IPS DF 6.9 (cell line): ENCODE results near the gene JOSD2.
"Not testable (repeated sequence)": the region's sequence is repeated elsewhere in the genome, so short reads cannot be mapped to it uniquely, and the experiment has no call there.

Source experiments
- DNase-seq: peaks from one replicate; pipeline ENCODE4 v3.0.0-alpha.2; 2013; ENCODE audit warnings: low read depth, low spot score
- H3K27ac ChIP-seq: one replicate; pipeline ENCODE4 v1.5.1; 2013; ENCODE audit warnings: low read length, control low read depth
- H3K27me3 ChIP-seq: 2 replicates; pipeline ENCODE4 v1.6.1; 2013; ENCODE audit warnings: mild to moderate bottlenecking, low read length; ENCODE audit not compliant: control insufficient read depth, insufficient read depth
- H3K36me3 ChIP-seq: 2 replicates; pipeline ENCODE4 v1.6.1; 2013; ENCODE audit warnings: low read length; ENCODE audit not compliant: control insufficient read depth, insufficient read depth
- H3K4me1 ChIP-seq: 2 replicates; pipeline ENCODE4 v1.6.1; 2013; ENCODE audit warnings: low read length; ENCODE audit not compliant: control insufficient read depth, insufficient read depth
- H3K4me3 ChIP-seq: 2 replicates; pipeline ENCODE4 v1.5.1; 2013; ENCODE audit warnings: mild to moderate bottlenecking, low read length
- H3K9me3 ChIP-seq: 2 replicates; pipeline ENCODE4 v1.6.1; 2013; ENCODE audit warnings: low read length, inconsistent platforms; ENCODE audit not compliant: control insufficient read depth, insufficient read depth
- WGBS: extraction: QIAGEN DNeasy Blood & Tissue Kit; methylation state at CpG from one replicate; pipeline ENCODE4 v1.1.7; 2013; ENCODE audit warnings: mixed read lengths, missing lambda C conversion rate; ENCODE audit not compliant: insufficient read length, insufficient coverage; 5-methylcytosine and 5-hydroxymethylcytosine counted together

Gene JOSD2

GRCh38 chr19:50476224-50476906 is 34.6 kb downstream of the JOSD2 start, which contains the start of the genes EMC10 and GARIN5A:
TSS of gene EMC10 (plus strand) at chr19:50476507. CDS start at chr19:50476545, 38 bp downstream.
TSS of gene GARIN5A (minus strand) at chr19:50476848. CDS start at chr19:50476388, 460 bp downstream.
- WGBS: no CpG with 5 or more reads among the region's 58 CpGs
- H3K27ac ChIP-seq: no peak within 1 kb of the TSS

DNA sequence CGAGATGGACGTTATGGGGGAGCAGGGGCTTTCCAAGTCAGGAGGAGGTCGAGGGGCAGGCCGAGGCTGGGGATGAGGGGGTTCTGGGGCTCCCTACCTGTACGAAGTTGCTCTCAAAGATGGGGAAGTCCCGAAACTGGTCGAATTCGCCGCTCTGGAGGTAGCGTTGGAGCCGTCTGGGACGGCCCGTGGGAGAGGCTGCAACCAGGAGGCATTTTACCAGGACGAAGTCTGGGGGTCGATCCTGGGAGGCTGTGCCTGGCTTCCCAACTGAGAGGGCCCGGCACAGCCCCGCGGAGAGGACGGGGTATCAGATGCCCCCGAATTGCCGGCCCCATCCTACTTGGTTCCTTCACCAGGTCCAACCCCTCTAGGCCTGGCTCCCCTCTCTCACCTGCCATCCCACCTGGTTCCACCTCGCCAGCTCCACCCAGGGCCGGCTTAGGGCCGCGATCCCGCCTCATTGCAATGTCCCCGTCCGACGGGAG is 35.2 kb downstream of the JOSD2 start:
- peak overlapping the region; percentile 16; the same call in 1 of the 2 replicates for H3K4me3 ChIP-seq
- DNase-seq: no peak
- no CpG with 5 or more reads among the region's 29 CpGs for WGBS

More at GRCh38 chr19:50476224-50476906, 34.6 kb downstream of the JOSD2 start, which contains the start of the genes EMC10 and GARIN5A:
- no peaks in the 10 kb centered on the region for H3K27me3 ChIP-seq
- peaks cover 1% of the 10 kb centered on the region; the same call in 1 of the 2 replicates for H3K9me3 ChIP-seq
- no peaks in the 10 kb centered on the region; the same call in 1 of the 2 replicates for H3K4me1 ChIP-seq
- no peak for DNase-seq
- H3K4me3 ChIP-seq: peak within 1 kb of the TSS; percentile 78
- H3K36me3 ChIP-seq: peaks cover 2% of the 10 kb centered on the region; the same call in 1 of the 2 replicates

GRCh38 chr19:50475101-50475568 is 35.9 kb downstream of the JOSD2 start:
- Histone ChIP-seq H3K27me3 (no peaks in the 10 kb centered on the region), H3K36me3 (peaks cover 2% of the 10 kb centered on the region; the same call in 1 of the 2 replicates), H3K9me3 (peaks cover 1% of the 10 kb centered on the region; the same call in 1 of the 2 replicates), H3K27ac (no peak overlapping the region), H3K4me1 (no peaks in the 10 kb centered on the region; the same call in 1 of the 2 replicates), H3K4me3 (no peak overlapping the region)
- no CpG with 5 or more reads among the region's 12 CpGs for WGBS
- no peak for DNase-seq

More for the DNA sequence above, 35.2 kb downstream of the JOSD2 start:
- H3K4me1 ChIP-seq: no peaks in the 10 kb centered on the region; the same call in 1 of the 2 replicates
- H3K27ac ChIP-seq: no peak overlapping the region
- no peaks in the 10 kb centered on the region for H3K27me3 ChIP-seq
- H3K9me3 ChIP-seq: peaks cover 1% of the 10 kb centered on the region; the same call in 1 of the 2 replicates
- H3K36me3 ChIP-seq: peaks cover 2% of the 10 kb centered on the region; the same call in 1 of the 2 replicates

GRCh38 chr19:50473336-50473735 is 37.7 kb downstream of the JOSD2 start:
- not testable (repeated sequence) for H3K27ac ChIP-seq, H3K9me3 ChIP-seq, H3K27me3 ChIP-seq, H3K4me1 ChIP-seq, DNase-seq, H3K4me3 ChIP-seq, H3K36me3 ChIP-seq
- WGBS: no CpG with 5 or more reads among the region's 3 CpGs

- H3K27ac ChIP-seq: no peak overlapping the region
- H3K9me3 ChIP-seq: peaks cover 4% of the 10 kb centered on the region
- WGBS: no CpG with 5 or more reads among the region's 6 CpGs
- no peaks in the 10 kb centered on the region for H3K36me3 ChIP-seq
- H3K4me3 ChIP-seq: no peak overlapping the region
- no peak for DNase-seq
- H3K4me1 ChIP-seq: no peaks in the 10 kb centered on the region; the same call in 1 of the 2 replicates
- H3K27me3 ChIP-seq: no peaks in the 10 kb centered on the region
Observed at GRCh38 chr19:50468818-50469217, 42.2 kb downstream of the JOSD2 start.

GRCh38 chr19:50467566-50467965 is 43.4 kb downstream of the JOSD2 start:
- WGBS: no CpG with 5 or more reads among the region's 18 CpGs
- DNase-seq: no peak

DNA sequence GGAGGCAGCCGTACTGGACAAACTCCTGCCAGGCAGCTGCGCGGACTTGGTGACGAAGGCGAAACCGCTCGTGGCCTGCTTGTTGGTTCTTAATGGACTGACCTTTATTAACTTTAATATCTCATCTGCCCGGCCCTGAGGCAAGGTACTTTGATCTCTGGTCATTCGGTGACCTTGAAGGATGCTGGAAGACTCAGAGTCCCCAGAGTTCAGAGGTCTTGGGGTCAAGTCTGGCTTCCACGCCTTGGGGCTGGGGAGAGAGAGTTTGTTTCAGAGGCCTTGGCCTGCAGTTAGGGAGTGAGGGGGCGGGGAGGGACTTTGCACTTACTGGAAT is 44.3 kb downstream of the JOSD2 start:
- H3K27me3 ChIP-seq: no peaks in the 10 kb centered on the region
- no peak overlapping the region for H3K4me3 ChIP-seq
- no peaks in the 10 kb centered on the region; the same call in 1 of the 2 replicates for H3K4me1 ChIP-seq
- H3K9me3 ChIP-seq: peaks cover 2% of the 10 kb centered on the region; the same call in 1 of the 2 replicates
- no CpG with 5 or more reads among the region's 11 CpGs for WGBS
- no peaks in the 10 kb centered on the region for H3K36me3 ChIP-seq
- no peak for DNase-seq
- no peak overlapping the region for H3K27ac ChIP-seq

More at GRCh38 chr19:50467566-50467965, 43.4 kb downstream of the JOSD2 start:
- H3K27me3 ChIP-seq: no peaks in the 10 kb centered on the region
- H3K27ac ChIP-seq: no peak overlapping the region
- no peaks in the 10 kb centered on the region; the same call in 1 of the 2 replicates for H3K4me1 ChIP-seq
- H3K36me3 ChIP-seq: no peaks in the 10 kb centered on the region
- H3K4me3 ChIP-seq: no peak overlapping the region
- peaks cover 4% of the 10 kb centered on the region; the same call in 1 of the 2 replicates for H3K9me3 ChIP-seq

DNA sequence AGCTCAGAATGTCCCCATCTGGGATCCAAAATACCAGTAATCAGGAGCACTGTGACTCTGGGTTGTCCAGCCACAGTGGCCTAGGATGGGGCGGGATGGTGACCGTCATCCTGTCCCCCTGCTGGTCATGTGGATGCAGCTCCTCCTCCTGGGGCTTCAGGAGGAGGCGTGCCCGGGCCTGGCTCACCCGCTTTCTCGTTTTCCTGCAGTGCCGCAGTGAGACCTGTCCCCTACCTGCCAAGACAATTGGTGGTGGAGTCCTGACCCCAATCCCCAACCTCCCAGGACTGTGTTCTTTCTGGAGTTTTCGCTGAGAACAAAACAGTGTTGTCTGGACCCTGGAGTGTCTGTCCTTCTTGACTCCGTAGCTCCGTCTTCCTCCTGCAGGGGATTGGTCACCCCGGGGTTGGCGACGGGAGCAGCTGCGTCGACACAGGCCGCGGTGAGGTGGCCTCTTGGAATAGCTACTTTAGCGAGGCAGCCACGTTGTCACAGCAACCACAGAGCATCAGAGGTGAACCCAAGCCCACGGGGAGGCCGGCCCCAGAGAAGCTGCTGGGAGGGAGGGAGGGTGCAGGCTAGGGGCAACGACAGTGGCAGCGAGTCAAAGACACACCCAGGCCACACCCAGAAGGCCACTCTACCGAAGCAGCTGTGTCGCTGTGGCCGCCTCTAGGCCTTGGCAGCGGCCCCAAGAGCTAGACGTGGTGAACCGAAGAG is 44.8 kb downstream of the JOSD2 start:
- no CpG with 5 or more reads among the region's 29 CpGs for WGBS
- Histone ChIP-seq H3K27me3 (no peaks in the 10 kb centered on the region), H3K9me3 (peaks cover 2% of the 10 kb centered on the region; the same call in 1 of the 2 replicates), H3K4me1 (no peaks in the 10 kb centered on the region; the same call in 1 of the 2 replicates), H3K36me3 (no peaks in the 10 kb centered on the region), H3K27ac (no peak overlapping the region), H3K4me3 (no peak overlapping the region)
- no peak for DNase-seq

DNA sequence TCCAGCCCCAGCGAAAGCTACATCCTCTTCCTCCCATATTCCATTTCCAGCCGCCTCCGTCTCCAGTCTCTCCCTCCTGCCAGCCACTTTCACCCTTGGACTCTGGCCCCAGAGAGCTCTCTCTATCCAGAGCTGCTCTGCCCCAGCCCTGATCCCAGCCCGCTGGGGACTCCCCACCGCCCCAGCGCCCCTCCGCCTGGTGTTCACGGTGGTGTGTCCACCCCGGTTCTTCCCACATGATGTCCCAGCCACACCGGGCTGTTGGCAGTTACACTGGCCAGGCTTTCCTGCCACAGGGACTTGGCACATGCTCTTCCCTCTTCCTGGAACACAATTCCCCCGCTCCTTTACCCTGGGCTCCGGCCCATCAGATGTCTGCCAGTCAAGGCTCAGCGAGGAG is 46.0 kb downstream of the JOSD2 start:
- H3K36me3 ChIP-seq: no peaks in the 10 kb centered on the region
- no peak overlapping the region for H3K4me3 ChIP-seq
- no peak overlapping the region for H3K27ac ChIP-seq
- H3K27me3 ChIP-seq: no peaks in the 10 kb centered on the region
- DNase-seq: no peak
- peaks cover 2% of the 10 kb centered on the region; the same call in 1 of the 2 replicates for H3K9me3 ChIP-seq
- no CpG with 5 or more reads among the region's 13 CpGs for WGBS
- H3K4me1 ChIP-seq: no peaks in the 10 kb centered on the region; the same call in 1 of the 2 replicates

DNA sequence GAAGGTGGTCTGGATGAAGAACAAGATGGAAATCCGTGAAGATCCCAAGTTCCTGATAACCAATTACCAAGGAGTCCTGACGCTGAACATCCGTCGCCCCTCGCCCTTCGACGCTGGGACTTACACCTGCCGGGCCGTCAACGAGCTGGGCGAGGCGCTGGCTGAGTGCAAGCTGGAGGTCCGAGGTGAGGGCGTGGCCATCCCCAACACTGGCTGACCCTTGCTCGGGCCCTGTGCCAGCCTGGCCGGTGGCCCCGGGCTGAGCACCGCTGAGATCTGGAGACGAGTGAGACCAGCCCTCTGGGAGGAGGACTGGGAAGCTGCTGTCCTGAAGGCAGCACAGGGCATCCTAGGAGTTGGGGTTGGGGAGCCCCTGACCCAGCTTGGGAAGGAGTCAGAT is 46.6 kb downstream of the JOSD2 start:
- H3K27ac ChIP-seq: no peak overlapping the region
- H3K4me1 ChIP-seq: no peaks in the 10 kb centered on the region; the same call in 1 of the 2 replicates
- no peak for DNase-seq
- peaks cover 2% of the 10 kb centered on the region; the same call in 1 of the 2 replicates for H3K9me3 ChIP-seq
- no peak overlapping the region for H3K4me3 ChIP-seq
- no peaks in the 10 kb centered on the region for H3K36me3 ChIP-seq
- no peaks in the 10 kb centered on the region for H3K27me3 ChIP-seq
- no CpG with 5 or more reads among the region's 19 CpGs for WGBS
